ENCODE results near the gene POLR2H.

GRCh38 chr3:184360929-184361531 is 480 bp upstream of the POLR2H start:
- TF ChIP-seq CTCF (IDR thresholded peaks at IDR 0.05) = no peak
- TF ChIP-seq POLR2A (IDR thresholded peaks at IDR 0.05) = no peak

All from thyroid gland (tissue), 4 donors.